Keratinocyte (primary cell): Measurements from ENCODE around the gene SERPINB1. TPM values are rescaled to one million over a fixed set of nuclear protein-coding genes. Genes with fewer than 3 reads are reported as not detected.
"Not testable (repeated sequence)": the region's sequence is repeated elsewhere in the genome, so short reads cannot be mapped to it uniquely, and the experiment has no call there.

ENCODE experiments used
- DNase-seq: peaks from one replicate; pipeline ENCODE4 v3.0.0-alpha.2; 2011; ENCODE audit warnings: low read depth, missing footprints, low spot score
- FAIRE-seq: peaks from 2 replicates; lab custom pipeline; 2011; peaks lifted over from hg19 to GRCh38; lab: Jason Lieb, UNC
- H2AFZ ChIP-seq: 2 replicates; pipeline ENCODE4 v1.6.0; 2012; ENCODE audit warnings: low read length, control low read depth, inconsistent platforms; ENCODE audit not compliant: control insufficient read depth
- H3K27ac ChIP-seq: 2 replicates; pipeline ENCODE4 v1.5.1; 2011; ENCODE audit warnings: low read length; ENCODE audit not compliant: control insufficient read depth, insufficient read depth
- H3K27me3 ChIP-seq: 3 replicates; pipeline ENCODE4 v1.6.0; 2011; ENCODE audit warnings: low read length; ENCODE audit not compliant: control insufficient read depth, insufficient read depth; ENCODE audit errors: extremely low read depth
- H3K36me3 ChIP-seq, 2 experiments: 2 replicates in 1 of 2; 3 replicates in 1 of 2; pipeline ENCODE4 v1.5.1; 2011; ENCODE audit warnings: low read length in 2 of 2, mild to moderate bottlenecking in 1 of 2; ENCODE audit not compliant: control insufficient read depth in 2 of 2, insufficient read depth in 2 of 2; ENCODE audit errors: extremely low read depth in 1 of 2
- H3K4me1 ChIP-seq: 3 replicates; pipeline ENCODE4 v1.5.1; 2011; ENCODE audit warnings: low read length; ENCODE audit not compliant: control insufficient read depth, insufficient read depth; ENCODE audit errors: extremely low read depth
- H3K4me2 ChIP-seq: 3 replicates; pipeline ENCODE4 v1.6.0; 2011; ENCODE audit warnings: low read depth, low read length; ENCODE audit not compliant: control insufficient read depth, insufficient read depth; ENCODE audit errors: extremely low read depth
- H3K4me3 ChIP-seq, 3 experiments: fragments of 200-600 bp in 1 of 3; sonication (generic) in 1 of 3; 2 replicates in 2 of 3; 3 replicates in 1 of 3; pipeline ENCODE4 v1.5.1; 2011 to 2016; ENCODE audit warnings: low read length in 3 of 3, mild to moderate bottlenecking in 3 of 3, control low read depth in 2 of 3, inconsistent platforms in 1 of 3, low read depth in 1 of 3, mixed read lengths in 1 of 3, mixed run types in 1 of 3, moderate library complexity in 1 of 3; ENCODE audit not compliant: control insufficient read depth in 2 of 3, insufficient read depth in 2 of 3; ENCODE audit errors: extremely low read depth in 1 of 3
- H3K79me2 ChIP-seq: 2 replicates; pipeline ENCODE4 v1.6.0; 2012; ENCODE audit warnings: low read length; ENCODE audit not compliant: control insufficient read depth, insufficient read depth
- H3K9ac ChIP-seq: 3 replicates; pipeline ENCODE4 v1.6.0; 2011; ENCODE audit warnings: low read length; ENCODE audit not compliant: control insufficient read depth, insufficient read depth; ENCODE audit errors: extremely low read depth
- H3K9me1 ChIP-seq: 3 replicates; pipeline ENCODE4 v1.6.0; 2011; ENCODE audit warnings: low read length; ENCODE audit not compliant: control insufficient read depth, insufficient read depth; ENCODE audit errors: extremely low read depth
- H3K9me3 ChIP-seq: 2 replicates; pipeline ENCODE4 v1.5.1; 2012; ENCODE audit warnings: low read depth, low read length; ENCODE audit not compliant: control insufficient read depth
- H4K20me1 ChIP-seq: 3 replicates; pipeline ENCODE4 v1.6.0; 2011; ENCODE audit warnings: low read length; ENCODE audit not compliant: control insufficient read depth, insufficient read depth; ENCODE audit errors: extremely low read depth
- CTCF ChIP-seq, 3 experiments: IDR thresholded peaks in 1 of 3; conservative IDR thresholded peaks in 1 of 3; optimal IDR thresholded peaks in 1 of 3; 2 replicates in 2 of 3; 3 replicates in 1 of 3; pipeline versions ENCODE3 to v1.5.1; 2011; ENCODE audit warnings: low read length in 3 of 3, mild to moderate bottlenecking in 3 of 3, moderate library complexity in 2 of 3, control low read depth in 1 of 3, inconsistent platforms in 1 of 3; ENCODE audit not compliant: insufficient read depth in 2 of 3; ENCODE audit errors: extremely low read depth in 1 of 3
- EZH2 ChIP-seq: IDR thresholded peaks from one replicate; pipeline ENCODE4 v1.6.1; 2012; ENCODE audit warnings: inconsistent platforms, mild to moderate bottlenecking, low read length, moderate library complexity
- dilution Hi-C: fragments of 300-500 bp; cut with MboI; formaldehyde crosslinking; loops from one replicate; pipeline ENCODE4 v1.7.0; 2020; ENCODE audit warnings: low sequenced_read_pairs; ENCODE audit not compliant: extremely low pct_ligation_motif_present
- polyA plus RNA-seq, 5 experiments: library from polyadenylated mRNA; depleted of rRNA in 3 of 5; stranded (reverse) in 3 of 5; stranded (forward) in 1 of 5; unstranded in 1 of 5; fragments of >200 nt; gene quantifications; 1 replicate in 1 of 5; 2 replicates in 3 of 5; 3 replicates in 1 of 5; pipeline versions ENCODE4 v1.2.1 to v1.2.3, GENCODE V29; 2011 to 2012; ENCODE audit warnings: missing spikeins in 2 of 5, low read depth in 1 of 5, low replicate concordance in 1 of 5

The SERPINB1 gene
- polyA plus RNA-seq, 1 donor (not counting 4 experiments of a cell fraction or from before 2014, with no cell fraction given): 71.9 TPM

GRCh38 chr6:2802521-2803060 lies 39.1 kb downstream of the SERPINB1 start:
- H4K20me1 ChIP-seq: no peaks in the 10 kb centered on the region
- dilution Hi-C loops: no loop called here
- no peak for TF ChIP-seq CTCF (optimal IDR thresholded peaks at IDR 0.05 in 1 of 3, IDR thresholded peaks at IDR 0.05 in 1 of 3, conservative IDR thresholded peaks at IDR 0.05 in 1 of 3; ENCODE audit: extremely low read depth in 1 of 3, insufficient read depth in 2 of 3, low read length in 3 of 3)
- TF ChIP-seq EZH2: no peak
- FAIRE-seq: no peak
- no peak overlapping the region for H3K9ac ChIP-seq
- H3K4me2 ChIP-seq: no peak overlapping the region
- DNase-seq: no peak
- H3K9me1 ChIP-seq: no peaks in the 10 kb centered on the region
- H3K4me3 ChIP-seq: no peak overlapping the region
- no peaks in the 10 kb centered on the region for H3K79me2 ChIP-seq
- no peaks in the 10 kb centered on the region for H3K27me3 ChIP-seq
- H3K9me3 ChIP-seq: no peaks in the 10 kb centered on the region
- no peak overlapping the region for H3K27ac ChIP-seq
- no peaks in the 10 kb centered on the region for H3K36me3 ChIP-seq
- H3K4me1 ChIP-seq: peaks cover 11% of the 10 kb centered on the region
- no peak overlapping the region for H2AFZ ChIP-seq

- H3K9me3 ChIP-seq, H3K9me1 ChIP-seq, H3K9ac ChIP-seq, H3K79me2 ChIP-seq, H3K4me2 ChIP-seq, H3K27me3 ChIP-seq, H3K27ac ChIP-seq, H3K4me3 ChIP-seq, FAIRE-seq, H3K36me3 ChIP-seq, H4K20me1 ChIP-seq, DNase-seq, H3K4me1 ChIP-seq, H2AFZ ChIP-seq, dilution Hi-C loops: not testable (repeated sequence)
These were observed 40.0 kb downstream of the SERPINB1 start for GRCh38 chr6:2801687-2802086.
